ENCODE measurements around the gene GLRX3. TPM values are rescaled to one million over a fixed set of nuclear protein-coding genes. Genes with fewer than 3 reads are reported as not detected.
A peak's percentile ranks its signal among the peaks of the same experiment; 100 is the strongest.

The GLRX3 gene
- total RNA-seq, 2 donors from 2014 or later: 41.6 to 43.1 TPM

- Histone ChIP-seq H3K27ac (no peak overlapping the region), H3K27me3 (replicated peaks; ENCODE audit: insufficient read depth) (no peaks in the 10 kb centered on the region), H3K9me3 (peaks cover 10% of the 10 kb centered on the region), H3K4me3 (no peak overlapping the region), H3K36me3 (no peaks in the 10 kb centered on the region), H3K4me1 (ENCODE audit: control insufficient read depth in 1 of 2, low read depth in 2 of 2) (no peaks in the 10 kb centered on the region)
- no peak for TF ChIP-seq CTCF (IDR thresholded peaks at IDR 0.05)
- ATAC-seq (ENCODE audit: insufficient number of reproducible peaks, low FRiP score, low read depth): no peak
- DNase-seq (ENCODE audit: low spot score): no peak
Measured at GRCh38 chr10:130121486-130122079, 14.6 kb upstream of the GLRX3 start.

GRCh38 chr10:130127364-130128061, 8.7 kb upstream of the GLRX3 start:
- Histone ChIP-seq H3K36me3 (no peaks in the 10 kb centered on the region), H3K9me3 (no peaks in the 10 kb centered on the region), H3K27me3 (replicated peaks; ENCODE audit: insufficient read depth) (no peaks in the 10 kb centered on the region), H3K4me1 (ENCODE audit: control insufficient read depth in 1 of 2, low read depth in 2 of 2) (peaks cover 0 to 19% of the 10 kb centered on the region in 2 donors), H3K27ac (no peak overlapping the region), H3K4me3 (no peak overlapping the region)
- ATAC-seq (ENCODE audit: insufficient number of reproducible peaks, low FRiP score, low read depth): peak; percentile 28
- no peak for DNase-seq (ENCODE audit: low spot score)
- TF ChIP-seq CTCF (IDR thresholded peaks at IDR 0.05): peak; percentile 66

GRCh38 chr10:130128062-130128781, 8.0 kb upstream of the GLRX3 start:
- no peak for ATAC-seq (ENCODE audit: insufficient number of reproducible peaks, low FRiP score, low read depth)
- no peak for DNase-seq (ENCODE audit: low spot score)

GRCh38 chr10:130128922-130129321, 7.3 kb upstream of the GLRX3 start:
- ATAC-seq (ENCODE audit: insufficient number of reproducible peaks, low FRiP score, low read depth): no peak
- H3K4me3 ChIP-seq: no peak overlapping the region

More at GRCh38 chr10:130128062-130128781, 8.0 kb upstream of the GLRX3 start:
- TF ChIP-seq CTCF (IDR thresholded peaks at IDR 0.05): no peak
- Histone ChIP-seq H3K27me3 (replicated peaks; ENCODE audit: insufficient read depth) (no peaks in the 10 kb centered on the region), H3K4me1 (ENCODE audit: control insufficient read depth in 1 of 2, low read depth in 2 of 2) (peaks cover 0 to 19% of the 10 kb centered on the region in 2 donors), H3K27ac (no peak overlapping the region), H3K9me3 (no peaks in the 10 kb centered on the region), H3K4me3 (no peak overlapping the region), H3K36me3 (no peaks in the 10 kb centered on the region)

More at GRCh38 chr10:130128922-130129321, 7.3 kb upstream of the GLRX3 start:
- TF ChIP-seq CTCF (IDR thresholded peaks at IDR 0.05): no peak
- H3K27me3 ChIP-seq (replicated peaks; ENCODE audit: insufficient read depth): no peaks in the 10 kb centered on the region
- DNase-seq (ENCODE audit: low spot score): no peak
- peaks cover 0 to 19% of the 10 kb centered on the region in 2 donors for H3K4me1 ChIP-seq (ENCODE audit: control insufficient read depth in 1 of 2, low read depth in 2 of 2)
- no peaks in the 10 kb centered on the region for H3K9me3 ChIP-seq
- H3K27ac ChIP-seq: no peak overlapping the region
- no peaks in the 10 kb centered on the region for H3K36me3 ChIP-seq
